Vagina (tissue), 2 donors: ENCODE data around the gene NR3C2.

ENCODE experiments used
- CTCF ChIP-seq, 3 experiments: fragments of 450-650 bp in 2 of 3; fragments of 200-600 bp in 1 of 3; sonication (generic) in 1 of 3; IDR thresholded peaks; one replicate each; pipeline ENCODE4 v1.5.1; 2017 to 2019; ENCODE audit warnings: antibody characterized with exemption in 3 of 3, mild to moderate bottlenecking in 2 of 3, moderate library complexity in 2 of 3
- POLR2AphosphoS5 ChIP-seq, 2 donors: sonication (generic); formaldehyde crosslinking; IDR thresholded peaks; one replicate each; pipeline ENCODE4 v1.9.0; 2017; ENCODE audit warnings: antibody characterized with exemption in 2 of 2, mild to moderate bottlenecking in 2 of 2, low read depth in 1 of 2; ENCODE audit not compliant: insufficient read depth in 1 of 2

DNA sequence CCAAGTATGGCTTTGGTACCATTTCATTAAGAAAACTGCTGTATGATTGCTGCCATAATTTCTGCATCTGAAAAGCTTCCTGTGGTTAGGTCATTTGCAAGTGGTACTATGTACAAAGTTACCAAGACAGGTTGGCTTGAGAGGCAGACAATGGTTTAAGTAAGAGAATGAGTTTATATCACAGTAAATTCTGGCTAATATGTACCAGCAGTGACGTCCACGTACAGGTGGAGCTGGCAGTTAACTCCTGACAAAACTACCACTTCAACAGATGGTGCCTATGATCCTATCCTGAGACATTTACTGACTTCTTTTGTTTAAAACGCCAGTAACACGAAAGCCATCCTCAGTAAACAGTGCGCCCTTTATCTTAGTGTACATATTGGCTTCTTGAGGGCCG is 198.4 kb downstream of the NR3C2 start:
- TF ChIP-seq POLR2AphosphoS5 (IDR thresholded peaks at IDR 0.05; ENCODE audit: insufficient read depth in 1 of 2, low read depth in 1 of 2) (no peak), CTCF (IDR thresholded peaks at IDR 0.05) (no peak)
